IPS-NIHi7 (cell line): ENCODE data around the gene FAM222B.
"Not testable (repeated sequence)": the region's sequence is repeated elsewhere in the genome, so short reads cannot be mapped to it uniquely, and the experiment has no call there.

Experiments used
- DNase-seq: peaks from one replicate; pipeline ENCODE4 v3.0.0; 2012; ENCODE audit warnings: mixed read lengths; ENCODE audit errors: extremely low spot score

The FAM222B gene

GRCh38 chr17:28871056-28871579 is 28.5 kb upstream of the FAM222B start:
- DNase-seq: no peak

GRCh38 chr17:28867276-28867675 is 24.7 kb upstream of the FAM222B start:
- DNase-seq: no peak

- no peak for DNase-seq
Observed at GRCh38 chr17:28865946-28866752, 23.6 kb upstream of the FAM222B start.

- no peak for DNase-seq
Observed at GRCh38 chr17:28864991-28865849, 22.6 kb upstream of the FAM222B start.

- no peak for DNase-seq
Observed at GRCh38 chr17:28863953-28864352, 21.4 kb upstream of the FAM222B start.

- no peak for DNase-seq
Observed at GRCh38 chr17:28862561-28862960, 20.0 kb upstream of the FAM222B start.

GRCh38 chr17:28861393-28862203 is 19.0 kb upstream of the FAM222B start:
- peak; percentile 42 for DNase-seq

GRCh38 chr17:28860363-28860808 is 17.8 kb upstream of the FAM222B start:
- DNase-seq: no peak

GRCh38 chr17:28858801-28859355 is 16.3 kb upstream of the FAM222B start:
- no peak for DNase-seq

GRCh38 chr17:28857905-28858800 is 15.6 kb upstream of the FAM222B start:
- DNase-seq: no peak

GRCh38 chr17:28856028-28856574 is 13.5 kb upstream of the FAM222B start:
- DNase-seq: no peak

GRCh38 chr17:28855336-28855679 is 12.7 kb upstream of the FAM222B start:
- DNase-seq: no peak

GRCh38 chr17:28854457-28855335 is 12.1 kb upstream of the FAM222B start, which contains the start of gene ERAL1:
Gene ERAL1 (plus strand): TSS chr17:28855016. CDS start chr17:28855035, 19 bp downstream.
- DNase-seq: peak; percentile 96

- DNase-seq: no peak
Observed at GRCh38 chr17:28853295-28853694, 10.7 kb upstream of the FAM222B start.

GRCh38 chr17:28849281-28849680 is 6.7 kb upstream of the FAM222B start:
- no peak for DNase-seq

GRCh38 chr17:28848667-28849066 is 6.1 kb upstream of the FAM222B start:
- peak; percentile 68 for DNase-seq

GRCh38 chr17:28846699-28847098 is 4.1 kb upstream of the FAM222B start:
- not testable (repeated sequence) for DNase-seq

GRCh38 chr17:28846231-28846630 is 3.6 kb upstream of the FAM222B start:
- no peak for DNase-seq

- DNase-seq: no peak
Observed at GRCh38 chr17:28843816-28844148, 1.2 kb upstream of the FAM222B start.
